ENCODE results near the gene JARID2.
"Not testable (repeated sequence)": the region's sequence is repeated elsewhere in the genome, so short reads cannot be mapped to it uniquely, and the experiment has no call there.

Gene JARID2

GRCh38 chr6:15530411-15530810 is 284.5 kb downstream of the JARID2 start:
- no peak for DNase-seq

GRCh38 chr6:15531973-15532372 is 286.1 kb downstream of the JARID2 start:
- DNase-seq = no peak

DNA sequence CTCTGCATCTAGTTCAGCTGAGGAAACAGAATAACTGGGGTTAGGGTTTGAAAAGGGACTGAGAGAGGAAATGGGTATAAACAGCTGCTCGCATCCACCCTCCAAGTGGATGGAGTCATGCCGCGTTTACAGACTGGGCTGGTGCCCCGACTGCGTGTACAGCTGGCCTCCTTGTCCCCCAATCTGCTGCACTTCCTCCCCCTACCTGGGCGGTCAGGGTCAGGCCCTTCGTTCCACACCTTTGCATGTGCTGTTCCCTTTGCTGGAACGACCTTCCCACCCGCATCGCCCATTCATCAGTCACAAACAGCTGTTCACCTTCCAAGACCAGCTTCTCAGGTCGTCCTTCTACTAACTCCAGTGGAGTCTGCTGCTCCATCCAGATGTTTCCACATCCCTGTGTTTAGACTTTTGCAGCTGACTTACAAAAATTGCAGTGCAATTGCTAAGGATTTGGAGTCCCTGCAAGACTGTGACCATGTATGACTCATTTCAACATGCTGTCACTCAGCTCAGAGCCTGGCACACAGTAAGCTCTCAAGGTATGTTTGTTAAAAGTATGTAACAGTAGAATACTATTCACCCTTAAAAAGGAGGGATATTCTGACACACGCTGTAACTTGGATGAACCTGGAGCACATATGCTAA is 287.6 kb downstream of the JARID2 start:
- no peak for DNase-seq

GRCh38 chr6:15534974-15535373 is 289.1 kb downstream of the JARID2 start:
- no peak for DNase-seq

- no peak for DNase-seq
These were observed 289.8 kb downstream of the JARID2 start for GRCh38 chr6:15535495-15536197.

GRCh38 chr6:15536198-15536955 is 290.5 kb downstream of the JARID2 start:
- DNase-seq = no peak

- no peak for DNase-seq
These were observed 292.2 kb downstream of the JARID2 start for GRCh38 chr6:15538106-15538505.

DNA sequence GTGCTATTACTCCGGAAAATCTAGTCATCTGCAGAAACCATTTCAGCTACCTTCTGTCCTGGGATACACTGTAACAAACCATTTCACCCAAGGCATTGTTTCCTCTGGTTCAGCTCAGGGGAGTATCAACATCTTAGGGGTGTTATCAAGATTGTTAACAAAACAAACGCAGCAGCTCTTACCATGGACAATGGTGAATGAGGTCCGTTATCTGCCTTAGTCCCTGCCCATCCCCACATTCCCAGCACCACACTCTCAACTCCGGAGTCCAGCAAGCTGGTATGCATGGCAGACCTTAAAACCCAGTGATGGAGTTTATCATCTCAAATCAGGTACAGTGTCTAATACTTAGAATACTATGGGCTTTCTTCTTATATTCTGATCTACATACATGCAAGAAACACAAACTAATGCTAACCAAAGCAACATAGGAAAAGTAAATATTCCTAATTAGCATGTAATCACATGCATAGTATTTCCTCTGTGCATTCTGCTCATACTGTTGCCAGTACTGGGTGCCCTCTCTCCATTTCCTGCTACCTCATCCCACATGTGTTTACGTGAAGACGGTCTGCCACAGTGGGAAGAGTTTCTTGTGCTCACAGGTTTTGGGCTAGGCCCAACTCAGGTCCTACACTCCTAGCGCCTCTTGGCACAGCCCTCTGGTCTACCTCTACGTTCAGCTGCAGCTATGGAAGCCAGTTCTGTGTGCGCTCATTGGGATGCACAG is 293.1 kb downstream of the JARID2 start:
- DNase-seq = no peak

DNA sequence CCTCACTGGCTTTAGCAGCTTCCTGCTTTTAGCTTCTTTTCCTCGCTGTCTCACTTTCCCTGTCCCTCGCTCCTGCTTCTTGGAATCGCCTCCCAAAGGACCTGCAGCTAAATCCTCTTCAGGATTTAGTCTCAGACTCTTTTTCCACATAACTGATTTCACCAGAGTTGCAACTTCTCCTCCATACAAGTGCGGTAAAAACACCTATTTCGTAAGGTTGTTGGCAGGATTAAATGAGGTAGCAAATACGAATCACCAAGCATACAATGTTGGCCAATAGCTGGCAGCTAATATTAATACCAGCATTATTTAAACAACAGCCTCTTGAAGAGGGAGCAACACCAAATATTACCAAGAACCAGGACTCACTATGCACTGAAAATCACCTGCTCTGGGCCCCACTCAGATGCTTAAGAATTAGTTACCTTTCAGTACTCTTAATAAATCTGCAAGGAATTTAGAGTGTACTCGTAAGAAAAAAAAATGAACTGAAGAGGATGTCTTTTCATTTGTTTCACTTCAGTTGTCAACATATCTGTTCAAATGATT is 293.9 kb downstream of the JARID2 start:
- DNase-seq = no peak

DNA sequence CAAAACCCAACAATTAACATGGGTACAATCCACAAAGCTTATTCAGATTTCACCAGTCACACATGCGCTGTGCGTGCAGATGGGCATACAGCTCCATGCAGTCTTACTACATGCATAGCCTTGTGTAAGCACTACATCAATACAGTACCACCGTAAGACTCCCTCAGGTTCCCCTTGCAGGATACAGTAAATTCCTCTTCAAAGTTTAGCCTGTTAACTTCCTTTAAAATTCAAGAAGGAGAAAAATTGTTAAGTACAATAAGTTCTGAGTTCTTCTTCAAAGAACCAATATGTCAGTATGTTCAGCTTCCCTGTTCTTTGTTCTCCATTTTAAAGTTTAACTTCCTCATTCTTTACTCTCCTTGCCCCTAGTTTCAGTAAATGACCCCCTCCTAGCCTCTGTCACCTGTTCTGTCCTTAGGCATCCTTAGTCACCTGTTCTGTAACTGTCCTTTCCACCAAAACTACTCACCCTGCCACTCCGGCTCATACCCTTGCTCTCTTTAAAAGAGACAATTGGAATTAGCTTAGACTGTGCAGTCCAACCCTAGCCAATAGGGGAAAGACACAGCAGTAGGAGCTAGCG is 297.6 kb downstream of the JARID2 start:
- DNase-seq = not testable (repeated sequence)

GRCh38 chr6:15544321-15544900 is 298.5 kb downstream of the JARID2 start:
- no peak for DNase-seq

- no peak for DNase-seq
These were observed 300.7 kb downstream of the JARID2 start for GRCh38 chr6:15546591-15546990.

DNA sequence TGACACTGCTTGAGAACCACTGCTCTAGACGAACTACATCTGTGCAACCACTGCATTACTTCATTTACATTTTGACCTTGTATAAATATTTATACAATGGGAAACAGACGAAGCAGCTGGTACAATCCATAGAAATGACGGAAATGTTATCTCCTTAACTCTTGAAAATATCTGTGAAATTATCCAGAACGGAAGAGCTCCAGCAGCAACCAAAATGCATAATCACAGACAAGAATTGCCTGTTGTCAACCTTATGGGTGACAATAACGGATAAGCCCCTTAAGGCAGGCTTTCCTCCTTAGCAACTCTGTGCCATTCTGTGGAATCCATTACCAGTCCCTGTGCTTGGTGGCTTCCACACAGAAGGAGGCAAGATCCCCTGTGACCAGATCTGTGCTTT is 301.5 kb downstream of the JARID2 start:
- no peak for DNase-seq

DNA sequence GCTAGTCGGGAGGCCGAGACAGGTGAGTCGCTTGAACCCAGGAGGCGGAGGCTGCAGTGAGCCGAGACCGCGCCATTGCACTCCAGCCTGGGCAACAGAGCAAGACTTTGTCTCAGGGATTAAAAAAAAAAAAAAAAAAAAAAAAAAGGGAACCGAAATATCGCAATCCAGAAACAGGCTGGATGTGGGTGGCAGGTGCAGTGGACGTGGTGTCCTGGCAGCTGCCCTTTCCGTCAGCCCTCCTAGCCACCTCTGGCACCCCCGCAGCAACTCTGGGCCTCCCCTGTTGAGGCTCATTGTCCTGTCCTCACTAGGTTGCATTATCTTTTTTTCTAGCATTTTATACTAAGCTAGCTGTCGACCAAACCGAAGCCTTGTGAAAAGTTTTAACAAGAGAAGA is 303.5 kb downstream of the JARID2 start:
- no peak for DNase-seq

DNA sequence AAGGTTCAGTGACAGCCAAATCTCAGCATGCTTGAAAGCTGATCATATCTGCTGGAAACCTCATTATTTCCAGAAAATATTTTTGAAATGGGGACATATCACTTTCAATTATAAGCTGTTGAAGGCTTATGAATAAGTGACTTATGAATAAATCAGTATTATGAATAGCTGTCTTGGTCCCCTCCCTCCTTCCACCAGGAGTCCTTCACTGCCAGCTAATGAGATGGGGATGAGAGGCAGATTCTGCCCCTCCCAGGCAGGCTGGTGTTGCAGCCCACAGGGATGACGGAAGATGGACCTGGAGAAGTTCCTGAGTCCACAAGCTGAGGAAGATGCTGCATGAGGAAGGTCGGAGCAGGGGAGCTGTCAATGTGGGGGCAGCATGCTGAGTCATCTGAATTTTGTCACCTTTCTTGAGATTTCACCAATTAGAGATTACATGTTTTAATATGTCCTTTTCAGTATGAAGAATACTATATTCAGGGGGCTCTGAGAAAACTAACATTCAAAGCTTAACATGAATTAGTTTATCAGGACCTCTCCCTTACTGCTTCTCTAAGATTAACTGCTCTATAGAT is 304.8 kb downstream of the JARID2 start:
- no peak for DNase-seq

DNA sequence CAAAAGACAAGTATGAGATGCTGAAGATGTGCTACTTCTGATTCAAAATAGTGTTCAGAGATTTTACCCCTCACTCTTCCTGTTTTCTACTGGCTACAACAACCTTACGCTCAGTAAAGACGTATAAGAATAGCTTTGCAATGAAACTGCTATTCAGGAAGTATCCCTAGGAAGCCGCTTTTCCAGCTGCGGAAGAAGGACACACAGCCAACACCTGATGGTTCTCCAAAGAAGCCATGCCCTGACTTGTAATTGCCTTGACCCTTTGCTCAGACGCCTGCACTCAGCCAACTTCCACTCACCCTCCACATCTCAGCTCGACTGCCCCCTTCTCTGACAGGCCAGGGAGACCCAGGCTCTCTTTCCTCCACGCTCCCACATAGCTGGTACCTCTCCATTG is 305.4 kb downstream of the JARID2 start:
- no peak for DNase-seq

DNA sequence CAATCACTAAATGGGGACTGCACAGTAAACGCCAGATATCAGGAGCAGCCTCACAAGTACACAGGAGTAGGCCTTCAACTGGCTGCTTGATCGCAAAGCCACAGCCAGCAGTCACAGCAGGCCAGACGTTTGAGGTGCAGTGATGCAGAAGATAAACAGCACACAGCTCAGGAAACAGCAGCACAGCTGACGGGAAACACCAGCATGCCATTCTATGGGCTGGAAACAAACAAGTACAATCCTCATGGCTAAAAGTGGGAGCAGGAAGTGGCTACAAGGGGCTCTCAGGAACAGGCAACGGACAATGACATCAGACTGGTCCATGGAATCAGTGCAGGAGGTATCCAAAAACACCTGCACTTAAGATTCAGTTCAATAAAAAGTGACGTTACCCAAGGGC is 305.9 kb downstream of the JARID2 start:
- DNase-seq = no peak

DNA sequence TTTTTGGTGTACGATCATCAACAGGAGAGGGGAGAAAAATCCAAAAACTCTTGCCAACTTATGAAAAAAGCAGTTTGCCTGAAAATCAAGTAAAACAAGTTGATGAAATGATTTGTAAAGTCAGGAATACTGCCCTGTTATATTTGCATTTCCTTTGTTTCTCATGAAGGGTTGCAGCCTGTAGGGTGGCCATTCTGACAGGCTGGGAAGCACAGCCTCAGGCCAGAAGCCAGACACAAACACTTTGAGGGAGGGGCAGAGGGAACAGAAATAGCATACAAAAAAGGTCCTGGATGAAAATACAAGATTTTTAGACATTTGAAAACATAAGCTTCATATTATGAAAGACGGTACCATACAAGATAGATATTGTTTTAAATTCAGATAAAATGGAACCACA is 307.2 kb downstream of the JARID2 start:
- DNase-seq = no peak

- no peak for DNase-seq
These were observed 307.9 kb downstream of the JARID2 start for GRCh38 chr6:15553736-15554294.

DNA sequence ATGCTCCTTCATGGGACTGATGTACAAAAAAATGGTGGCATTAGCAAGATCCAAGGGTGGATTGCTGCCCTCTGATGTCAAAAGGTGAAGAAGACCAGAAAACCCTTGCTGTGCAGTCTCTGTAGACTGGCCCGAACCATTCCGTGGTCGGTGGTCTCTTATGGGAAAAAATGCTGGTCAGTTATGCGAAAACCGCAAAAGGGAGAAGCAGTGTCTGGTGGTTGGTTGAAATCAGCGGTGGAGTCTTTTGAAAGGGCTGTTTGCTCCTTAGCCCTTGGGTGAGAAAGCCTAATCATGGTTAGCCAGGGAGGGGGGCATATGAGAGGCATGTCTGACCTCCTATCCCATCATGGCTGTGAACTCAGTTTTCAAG is 308.8 kb downstream of the JARID2 start:
- no peak for DNase-seq
